Kidney (tissue), 14 donors: ENCODE data around the gene TMCO4. TPM values are rescaled to one million over a fixed set of nuclear protein-coding genes. Genes with fewer than 3 reads are reported as not detected.
A peak's percentile ranks its signal among the peaks of the same experiment; 100 is the strongest.

Experiments
- DNase-seq, 5 donors: peaks; one replicate each; pipeline ENCODE4 v3.0.0-alpha.2; 2013 to 2020
- FAIRE-seq: peaks from 2 replicates; lab custom pipeline; 2012; peaks lifted over from hg19 to GRCh38; lab: Jason Lieb, UNC
- H3K27ac ChIP-seq, 2 donors: one replicate each; pipeline ENCODE4 v1.7.0; 2013; ENCODE audit warnings: low read depth in 2 of 2, low read length in 2 of 2, inconsistent platforms in 1 of 2
- H3K27me3 ChIP-seq: one replicate; pipeline ENCODE4 v1.7.1; 2013; ENCODE audit warnings: low read length, inconsistent platforms; ENCODE audit not compliant: control insufficient read depth, insufficient read depth
- H3K36me3 ChIP-seq, 3 donors: one replicate each; pipeline versions ENCODE4 v1.7.0 to v1.7.1; 2013; ENCODE audit warnings: low read length in 3 of 3, control low read depth in 1 of 3, inconsistent platforms in 1 of 3; ENCODE audit not compliant: insufficient read depth in 3 of 3, control insufficient read depth in 2 of 3
- H3K4me1 ChIP-seq, 3 donors: one replicate each; pipeline versions ENCODE4 v1.7.0 to v1.7.1; 2013; ENCODE audit warnings: low read length in 3 of 3, inconsistent platforms in 1 of 3, low read depth in 1 of 3; ENCODE audit not compliant: control insufficient read depth in 2 of 3, insufficient read depth in 2 of 3
- H3K4me3 ChIP-seq, 3 donors: one replicate each; pipeline versions ENCODE4 v1.7.0 to v1.8.1; 2013; ENCODE audit warnings: low read length in 3 of 3, control low read depth in 1 of 3, inconsistent platforms in 1 of 3
- H3K9ac ChIP-seq, 3 donors: one replicate each; pipeline versions ENCODE4 v1.7.0 to v1.7.1; 2013; ENCODE audit warnings: low read length in 3 of 3, control low read depth in 1 of 3, inconsistent platforms in 1 of 3
- H3K9me3 ChIP-seq, 3 donors: one replicate each; pipeline versions ENCODE4 v1.7.0 to v1.7.1; 2013; ENCODE audit warnings: low read length in 3 of 3, control low read depth in 1 of 3, inconsistent platforms in 1 of 3; ENCODE audit not compliant: control insufficient read depth in 2 of 3, insufficient read depth in 1 of 3
- CTCF ChIP-seq: IDR thresholded peaks from 3 replicates; pipeline ENCODE4 v1.5.1; 2012; ENCODE audit warnings: mild to moderate bottlenecking, moderate library complexity, borderline replicate concordance; ENCODE audit not compliant: insufficient read depth; ENCODE audit errors: extremely low read depth
- intact Hi-C: fragments of 100-400 bp; cut with DNase I; formaldehyde crosslinking; loops from one replicate; pipeline ENCODE4 v1.11.1; 2022
- polyA plus RNA-seq: library from polyadenylated mRNA; stranded (reverse); fragments of 350-450 nt; fragmentation: Illumina TruSeq; extraction: RNeasy Lipid Tissue Mini Kit (QIAGEN cat#74804); gene quantifications from one replicate; pipeline ENCODE4 v1.2.3, GENCODE V29; 2014; ENCODE audit warnings: low read depth, low replicate concordance; ENCODE audit not compliant: insufficient read depth
- total RNA-seq: library from RNA; stranded (reverse); fragmentation: NEBNext Ultra II Directional; extraction: Animal tissue kit (Norgen Biotek cat#: 25700); gene quantifications from one replicate; pipeline ENCODE4 v1.2.1, GENCODE V29; 2021
- donor health status: control.
- donor health status: control.
- donor health status: control.
- donor health status: control.
- donor health status: control.
- donor health status: DM: yes; HTN: yes; CAD: no.
- donor health status: Normal renal cell carcinoma (clear cell type).

TMCO4 gene
- total and polyA plus RNA-seq, 2 donors from 2014 or later: 35.0 to 36.5 TPM

- Histone ChIP-seq H3K27ac (no peak within 1 kb of the TSS), H3K4me3 (no peak within 1 kb of the TSS), H3K9ac (no peak within 1 kb of the TSS), H3K36me3 (no peaks in the 10 kb centered on the region), H3K27me3 (peaks cover 6% of the 10 kb centered on the region), H3K9me3 (no peaks in the 10 kb centered on the region), H3K4me1 (no peaks in the 10 kb centered on the region)
- no peak for FAIRE-seq
- peak in 1 of 5 donors; percentile 57 for DNase-seq
- intact Hi-C loops: no loop called here
- no peak for TF ChIP-seq CTCF
Measured at GRCh38 chr1:19664453-19665185, 135.1 kb downstream of the TMCO4 start, which contains the start of gene HTR6. HTR6 (plus strand) TSS chr1:19664875; CDS start chr1:19665754, 879 bp downstream.

- DNase-seq (no peak), FAIRE-seq (no peak)
- Histone ChIP-seq H3K27ac (no peak overlapping the region), H3K4me3 (no peak overlapping the region), H3K9ac (no peak overlapping the region), H3K36me3 (no peaks in the 10 kb centered on the region), H3K9me3 (no peaks in the 10 kb centered on the region), H3K4me1 (no peaks in the 10 kb centered on the region), H3K27me3 (peaks cover 6% of the 10 kb centered on the region)
- TF ChIP-seq CTCF: no peak
- intact Hi-C loops: no loop called here
Measured at GRCh38 chr1:19662313-19662712, 137.4 kb downstream of the TMCO4 start.

- TF ChIP-seq CTCF: peak; percentile 62
- intact Hi-C loops: no loop called here
- peaks cover 6% of the 10 kb centered on the region for H3K27me3 ChIP-seq
- H3K9me3 ChIP-seq: no peaks in the 10 kb centered on the region
- DNase-seq (peak in 2 of 5 donors; percentile 66 to 73), FAIRE-seq (peak; percentile 49)
- H3K27ac ChIP-seq: no peak overlapping the region
- no peaks in the 10 kb centered on the region for H3K4me1 ChIP-seq
- no peak overlapping the region for H3K4me3 ChIP-seq
- H3K36me3 ChIP-seq: no peaks in the 10 kb centered on the region
- H3K9ac ChIP-seq: no peak overlapping the region
Measured at GRCh38 chr1:19661721-19662228, 137.9 kb downstream of the TMCO4 start.
